Endothelial cell of umbilical vein (primary cell): ENCODE measurements around the gene CRYBG3. TPM values are rescaled to one million over a fixed set of nuclear protein-coding genes. Genes with fewer than 3 reads are reported as not detected.

Experiments
- BruUV-seq: library from RNA; stranded (reverse); fragments of 400-500 nt; replicated peaks from 2 replicates; lab custom pipeline; 2021; lab: Mats Ljungman, UMichigan
- CTCF ChIA-PET: fragments of 300-600, 350-600 bp; sonication (Branson Sonifier 250); formaldehyde crosslinking; loops from one replicate; lab custom pipeline; 2021; ENCODE audit warnings: antibody characterized with exemption, inconsistent platforms; lab: Charles Lee
- POLR2A ChIA-PET: fragments of 300-600, 350-600 bp; sonication (Branson Sonifier 250); formaldehyde crosslinking; loops from one replicate; lab custom pipeline; 2021; ENCODE audit warnings: antibody characterized with exemption, inconsistent platforms; lab: Charles Lee
- DNase-seq: peaks from one replicate; pipeline ENCODE4 v3.0.0-alpha.2; 2011; ENCODE audit warnings: low read depth, low spot score
- FAIRE-seq: peaks from 2 replicates; lab custom pipeline; 2011; peaks lifted over from hg19 to GRCh38; lab: Jason Lieb, UNC
- H2AFZ ChIP-seq: 2 replicates; pipeline ENCODE4 v1.6.0; 2012; ENCODE audit warnings: low read depth, low read length, control low read depth, inconsistent platforms
- H3K27ac ChIP-seq: 2 replicates; pipeline ENCODE4 v1.5.1; 2011; ENCODE audit warnings: low read depth, mild to moderate bottlenecking, control low read depth, low read length, moderate library complexity; ENCODE audit not compliant: insufficient read depth
- H3K27me3 ChIP-seq, 2 experiments: 2 replicates each; pipeline versions ENCODE4 v1.6.0 to v1.6.1; 2011; ENCODE audit warnings: low read length in 2 of 2, mixed read lengths in 1 of 2; ENCODE audit not compliant: control insufficient read depth in 2 of 2, insufficient read depth in 2 of 2
- H3K36me3 ChIP-seq, 2 experiments: 2 replicates in 1 of 2; 3 replicates in 1 of 2; pipeline ENCODE4 v1.5.1; 2011; ENCODE audit warnings: low read length in 2 of 2, mild to moderate bottlenecking in 1 of 2, moderate library complexity in 1 of 2; ENCODE audit not compliant: control insufficient read depth in 2 of 2, insufficient read depth in 2 of 2; ENCODE audit errors: extremely low read depth in 1 of 2
- H3K4me1 ChIP-seq: 3 replicates; pipeline ENCODE4 v1.5.1; 2011; ENCODE audit warnings: mild to moderate bottlenecking, low read length; ENCODE audit not compliant: control insufficient read depth, insufficient read depth; ENCODE audit errors: extremely low read depth
- H3K4me2 ChIP-seq: 2 replicates; pipeline ENCODE4 v1.6.1; 2011; ENCODE audit warnings: low read length, control low read depth, mixed read lengths; ENCODE audit not compliant: insufficient read depth
- H3K4me3 ChIP-seq, 3 experiments: fragments of 200-600 bp in 1 of 3; sonication (generic), shearing (Covaris generic) in 1 of 3; replicated peaks in 1 of 3; 2 replicates each; pipeline ENCODE4 v1.5.1; 2011 to 2016; ENCODE audit warnings: control low read depth in 3 of 3, low read length in 3 of 3, mild to moderate bottlenecking in 2 of 3, inconsistent platforms in 1 of 3, low read depth in 1 of 3, moderate library complexity in 1 of 3; ENCODE audit not compliant: insufficient read depth in 1 of 3
- H3K79me2 ChIP-seq: 2 replicates; pipeline ENCODE4 v1.6.0; 2012; ENCODE audit warnings: low read length, inconsistent platforms; ENCODE audit not compliant: control insufficient read depth, insufficient read depth
- H3K9ac ChIP-seq: replicated peaks from 2 replicates; pipeline ENCODE3; 2011; ENCODE audit warnings: low read length, control low read depth; ENCODE audit not compliant: insufficient read depth; ENCODE audit errors: extremely low read depth
- H3K9me1 ChIP-seq: replicated peaks from 3 replicates; pipeline ENCODE4 v1.6.0; 2011; ENCODE audit warnings: mild to moderate bottlenecking, low read length; ENCODE audit not compliant: control insufficient read depth, insufficient read depth; ENCODE audit errors: extremely low read depth
- H3K9me3 ChIP-seq: replicated peaks from 2 replicates; pipeline ENCODE4 v1.5.1; 2012; ENCODE audit warnings: low read length, inconsistent platforms; ENCODE audit not compliant: control insufficient read depth, insufficient read depth
- H4K20me1 ChIP-seq: replicated peaks from 2 replicates; pipeline ENCODE3; 2011; ENCODE audit warnings: mild to moderate bottlenecking, low read length; ENCODE audit not compliant: control insufficient read depth, insufficient read depth; ENCODE audit errors: extremely low read depth
- EZH2 ChIP-seq: IDR thresholded peaks from 2 replicates; pipeline ENCODE4 v1.6.1; 2012; ENCODE audit warnings: borderline replicate concordance, low read depth, mild to moderate bottlenecking, moderate library complexity, low read length, inconsistent platforms; ENCODE audit not compliant: severe bottlenecking
- FOS ChIP-seq: IDR thresholded peaks from 2 replicates; pipeline ENCODE4 v1.6.1; 2011; ENCODE audit warnings: mild to moderate bottlenecking, low read length, moderate library complexity, borderline replicate concordance; ENCODE audit not compliant: insufficient read depth
- GATA2 ChIP-seq: IDR thresholded peaks from 2 replicates; pipeline ENCODE4 v1.7.0; 2011; ENCODE audit warnings: low read depth, mild to moderate bottlenecking, moderate library complexity, mixed read lengths, low read length; ENCODE audit not compliant: insufficient read length, insufficient read depth
- JUN ChIP-seq: IDR thresholded peaks from 2 replicates; pipeline ENCODE4 v1.6.1; 2011; ENCODE audit warnings: borderline replicate concordance, low read depth; ENCODE audit not compliant: insufficient read length, insufficient read depth
- MAX ChIP-seq: IDR thresholded peaks from 2 replicates; pipeline ENCODE4 v1.6.1; 2011; ENCODE audit not compliant: insufficient read depth, insufficient read length
- MYC ChIP-seq: IDR thresholded peaks from one replicate; pipeline ENCODE4 v1.6.1; 2011; ENCODE audit warnings: mild to moderate bottlenecking, low read depth, low read length
- POLR2A ChIP-seq: IDR thresholded peaks from 2 replicates; pipeline ENCODE4 v1.6.1; 2012; ENCODE audit warnings: low read depth, mild to moderate bottlenecking, control low read depth, low read length
- POLR2AphosphoS5 ChIP-seq: IDR thresholded peaks from 2 replicates; pipeline ENCODE4 v1.6.1; 2012; ENCODE audit warnings: low read depth, mild to moderate bottlenecking, control low read depth, low read length, moderate library complexity; ENCODE audit not compliant: insufficient read depth
- dilution Hi-C: fragments of 300-500 bp; cut with MboI; formaldehyde crosslinking; loops from one replicate; pipeline ENCODE4 v1.15.0; 2019; ENCODE audit warnings: low sequenced_read_pairs; ENCODE audit not compliant: extremely low pct_ligation_motif_present
- intact Hi-C: fragments of 100-400 bp; cut with micrococcal nuclease; formaldehyde crosslinking; loops from one replicate; pipeline ENCODE4 v1.10.0; 2022
- polyA plus RNA-seq, 4 experiments: library from polyadenylated mRNA; depleted of rRNA in 3 of 4; stranded (reverse) in 3 of 4; unstranded in 1 of 4; fragments of >200 nt; gene quantifications; 2 replicates each; pipeline versions ENCODE4 v1.2.1 to v1.2.3, GENCODE V29; 2011 to 2012; ENCODE audit warnings: missing spikeins in 1 of 4
- total RNA-seq: library from RNA; stranded (reverse); gene quantifications from 2 replicates; pipeline ENCODE4 v1.2.3, GENCODE V29; 2021
- TF ChIP-seq, protein P1 (sequence below), 2 donors: IDR thresholded peaks; 1 replicate in 1 of 2; 2 replicates in 1 of 2; pipeline ENCODE4 v1.5.1; 2011; ENCODE audit warnings: low read length in 2 of 2, mild to moderate bottlenecking in 2 of 2, moderate library complexity in 2 of 2, control low read depth in 1 of 2, inconsistent platforms in 1 of 2, low read depth in 1 of 2; ENCODE audit not compliant: insufficient read depth in 1 of 2; ENCODE audit errors: extremely low read depth in 1 of 2

The CRYBG3 gene
- total and polyA plus RNA-seq, 2 donors (not counting 3 experiments of a cell fraction or from before 2014, with no cell fraction given): 2.8 to 15.0 TPM

GRCh38 chr3:97969541-97969940, 147.7 kb downstream of the CRYBG3 start:
- intact Hi-C loops: no loop called here
- Histone ChIP-seq H3K9me3 (no peaks in the 10 kb centered on the region), H3K4me3 (no peak overlapping the region), H4K20me1 (no peaks in the 10 kb centered on the region), H3K4me1 (peaks cover 17% of the 10 kb centered on the region), H3K27ac (no peak overlapping the region), H3K27me3 (no peaks in the 10 kb centered on the region), H3K79me2 (peaks cover 40% of the 10 kb centered on the region), H3K36me3 (no peaks in the 10 kb centered on the region), H3K9ac (no peak overlapping the region), H3K4me2 (no peak overlapping the region), H2AFZ (no peak overlapping the region), H3K9me1 (no peaks in the 10 kb centered on the region)
- no peak for FAIRE-seq
- ChIA-PET POLR2A (no interaction called here), CTCF (interaction anchor here (1.6 kb wide), 1 partner anchor 205 kb away, joined by 4 read pairs; the partner anchor contains the start of gene ARL6)
- no TSS peak for BruUV-seq
- dilution Hi-C loops: no loop called here
- no peak for TF ChIP-seq POLR2A
- no peak for TF ChIP-seq MYC
- no peak for TF ChIP-seq MAX
- no peak for TF ChIP-seq EZH2
- TF ChIP-seq POLR2AphosphoS5: no peak
- TF ChIP-seq, protein P1, sequence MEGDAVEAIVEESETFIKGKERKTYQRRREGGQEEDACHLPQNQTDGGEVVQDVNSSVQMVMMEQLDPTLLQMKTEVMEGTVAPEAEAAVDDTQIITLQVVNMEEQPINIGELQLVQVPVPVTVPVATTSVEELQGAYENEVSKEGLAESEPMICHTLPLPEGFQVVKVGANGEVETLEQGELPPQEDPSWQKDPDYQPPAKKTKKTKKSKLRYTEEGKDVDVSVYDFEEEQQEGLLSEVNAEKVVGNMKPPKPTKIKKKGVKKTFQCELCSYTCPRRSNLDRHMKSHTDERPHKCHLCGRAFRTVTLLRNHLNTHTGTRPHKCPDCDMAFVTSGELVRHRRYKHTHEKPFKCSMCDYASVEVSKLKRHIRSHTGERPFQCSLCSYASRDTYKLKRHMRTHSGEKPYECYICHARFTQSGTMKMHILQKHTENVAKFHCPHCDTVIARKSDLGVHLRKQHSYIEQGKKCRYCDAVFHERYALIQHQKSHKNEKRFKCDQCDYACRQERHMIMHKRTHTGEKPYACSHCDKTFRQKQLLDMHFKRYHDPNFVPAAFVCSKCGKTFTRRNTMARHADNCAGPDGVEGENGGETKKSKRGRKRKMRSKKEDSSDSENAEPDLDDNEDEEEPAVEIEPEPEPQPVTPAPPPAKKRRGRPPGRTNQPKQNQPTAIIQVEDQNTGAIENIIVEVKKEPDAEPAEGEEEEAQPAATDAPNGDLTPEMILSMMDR (IDR thresholded peaks at IDR 0.05; ENCODE audit: extremely low read depth in 1 of 2, insufficient read depth in 1 of 2, low read depth in 1 of 2, low read length in 2 of 2): no peak
- no peak for TF ChIP-seq JUN
- no peak for TF ChIP-seq GATA2
- TF ChIP-seq FOS: no peak
- no peak for DNase-seq
